K562 (cell line): ENCODE measurements around the gene STOM. TPM values are rescaled to one million over a fixed set of nuclear protein-coding genes. Genes with fewer than 3 reads are reported as not detected.

Experiments
- ATAC-seq: fragments of 200-7000 bp; cut with Tn5 transposase; 3 replicates; pipeline ENCODE4 v1.9.1; 2020; ENCODE audit warnings: moderate library complexity
- BruUV-seq: library from RNA; stranded (reverse); fragments of 400-500 nt; replicated peaks from 2 replicates; lab custom pipeline; 2021; lab: Mats Ljungman, UMichigan
- CTCF ChIA-PET: fragments of 300-600 bp; formaldehyde crosslinking; extraction: SDS; loops from one replicate; lab custom pipeline; 2021; ENCODE audit warnings: low intra/inter-chr PET ratio; lab: Yijun Ruan, JAX
- POLR2A ChIA-PET: fragments of 300-600, 350-650 bp; sonication (Branson Sonifier 250); formaldehyde crosslinking; extraction: SDS; loops from one replicate; lab custom pipeline; 2021; ENCODE audit warnings: antibody characterized with exemption, inconsistent platforms; lab: Yijun Ruan, JAX
- DNase-seq, 4 experiments: peaks; one replicate each; pipeline versions ENCODE4 v3.0.0 to v3.0.0-alpha.2; 2011 to 2018; ENCODE audit warnings: low spot score in 3 of 4, mixed read lengths in 3 of 4; ENCODE audit errors: extremely low read depth in 1 of 4
- FAIRE-seq: peaks from 2 replicates; lab custom pipeline; 2011; peaks lifted over from hg19 to GRCh38; lab: Jason Lieb, UNC
- H2AFZ ChIP-seq: 2 replicates; pipeline ENCODE4 v1.6.0; 2011; ENCODE audit warnings: low read depth, low read length, control low read depth, inconsistent platforms
- H3K27ac ChIP-seq: fragments of 200-600 bp; 3 replicates; pipeline ENCODE4 v1.8.0; 2011; ENCODE audit warnings: low read depth, mild to moderate bottlenecking, control low read depth, inconsistent platforms, low read length, moderate library complexity, mixed read lengths; ENCODE audit errors: extremely low read depth
- H3K27me3 ChIP-seq, 2 experiments: fragments of 300-600 bp in 1 of 2; 2 replicates in 1 of 2; 3 replicates in 1 of 2; pipeline versions ENCODE4 v1.6.0 to v1.8.0; 2011; ENCODE audit warnings: inconsistent platforms in 2 of 2, low read length in 2 of 2, mild to moderate bottlenecking in 1 of 2, mixed read lengths in 1 of 2, moderate library complexity in 1 of 2; ENCODE audit not compliant: control insufficient read depth in 2 of 2, insufficient read depth in 2 of 2
- H3K36me3 ChIP-seq: fragments of 300-600 bp; 3 replicates; pipeline ENCODE4 v1.8.0; 2011; ENCODE audit warnings: mild to moderate bottlenecking, low read length, inconsistent platforms; ENCODE audit not compliant: control insufficient read depth, insufficient read depth
- H3K4me1 ChIP-seq, 2 experiments: fragments of 200-600 bp in 1 of 2; replicated peaks in 1 of 2; 2 replicates in 1 of 2; 3 replicates in 1 of 2; pipeline versions ENCODE4 v1.5.1 to v1.8.0; 2011; ENCODE audit warnings: inconsistent platforms in 2 of 2, low read length in 2 of 2, mild to moderate bottlenecking in 1 of 2, mixed read lengths in 1 of 2, moderate library complexity in 1 of 2; ENCODE audit not compliant: control insufficient read depth in 2 of 2, insufficient read depth in 2 of 2
- H3K4me2 ChIP-seq: 2 replicates; pipeline ENCODE4 v1.6.1; 2011; ENCODE audit warnings: low read length, control low read depth, inconsistent platforms, mixed read lengths; ENCODE audit not compliant: insufficient read depth
- H3K4me3 ChIP-seq: fragments of 200-600 bp; sonication (generic), shearing (Covaris generic); 2 replicates; pipeline ENCODE4 v1.5.1; 2016; ENCODE audit warnings: control low read depth, inconsistent platforms
- H3K79me2 ChIP-seq: fragments of 200-600 bp; 3 replicates; pipeline ENCODE4 v1.8.0; 2011; ENCODE audit warnings: low read length, inconsistent platforms; ENCODE audit not compliant: control insufficient read depth, insufficient read depth
- H3K9ac ChIP-seq, 2 experiments: 2 replicates each; pipeline versions ENCODE4 v1.6.0 to v1.6.1; 2011; ENCODE audit warnings: low read depth in 2 of 2, low read length in 2 of 2, control low read depth in 1 of 2, inconsistent platforms in 1 of 2, mild to moderate bottlenecking in 1 of 2, mixed read lengths in 1 of 2; ENCODE audit not compliant: insufficient read depth in 1 of 2
- H3K9me1 ChIP-seq: one replicate; pipeline ENCODE4 v1.6.0; 2011; ENCODE audit warnings: inconsistent platforms, mild to moderate bottlenecking, low read length, moderate library complexity; ENCODE audit not compliant: control insufficient read depth, insufficient read depth
- H3K9me3 ChIP-seq: replicated peaks from 2 replicates; pipeline ENCODE4 v1.5.1; 2011; ENCODE audit warnings: low read depth, low read length, inconsistent platforms; ENCODE audit not compliant: control insufficient read depth, insufficient read depth
- H4K20me1 ChIP-seq: replicated peaks from 2 replicates; pipeline ENCODE4 v1.6.1; 2011; ENCODE audit warnings: low read length, inconsistent platforms, mixed read lengths; ENCODE audit not compliant: control insufficient read depth, insufficient read depth
- ERF ChIP-seq: fragments of 450-650 bp; formaldehyde crosslinking; IDR thresholded peaks from 2 replicates; pipeline ENCODE4 v1.4.0; 2020; ENCODE audit warnings: mild to moderate bottlenecking, mixed read lengths
- RBM17 ChIP-seq: fragments of 200-400 bp; formaldehyde crosslinking; IDR thresholded peaks from 2 replicates; pipeline ENCODE4 v1.6.1; 2017; ENCODE audit warnings: low read depth, mild to moderate bottlenecking, low read length, borderline replicate concordance
- SIX5 ChIP-seq, 2 experiments: IDR thresholded peaks; 2 replicates each; pipeline ENCODE4 v1.6.1; 2011; ENCODE audit warnings: low read length in 2 of 2, borderline replicate concordance in 1 of 2, low read depth in 1 of 2, mild to moderate bottlenecking in 1 of 2, moderate library complexity in 1 of 2; ENCODE audit not compliant: insufficient read depth in 1 of 2
- TARDBP ChIP-seq: fragments of 450-650 bp; IDR thresholded peaks from 2 replicates; pipeline ENCODE4 v1.6.1; 2016
- YY1 ChIP-seq, 3 experiments: IDR thresholded peaks; 2 replicates each; pipeline ENCODE4 v1.6.1; 2011; ENCODE audit warnings: low read length in 2 of 3, mild to moderate bottlenecking in 2 of 3, moderate library complexity in 2 of 3, borderline replicate concordance in 1 of 3, control low read depth in 1 of 3, low read depth in 1 of 3; ENCODE audit not compliant: insufficient read depth in 3 of 3, insufficient replicate concordance in 2 of 3, control insufficient read depth in 1 of 3, insufficient read length in 1 of 3; ENCODE audit errors: extremely low read depth in 1 of 3
- ZNF232 ChIP-seq: sonication (generic); formaldehyde crosslinking; IDR thresholded peaks from 2 replicates; pipeline ENCODE4 v1.8.0; 2022; ENCODE audit warnings: mild to moderate bottlenecking, missing genetic modification reagents
- ZNF668 ChIP-seq: fragments of 250-450 bp; sonication (Bioruptor Pico); IDR thresholded peaks from 2 replicates; pipeline ENCODE4 v1.8.0; 2022; ENCODE audit warnings: mild to moderate bottlenecking, inconsistent platforms
- ZNF778 ChIP-seq: fragments of 450-650 bp; formaldehyde crosslinking; IDR thresholded peaks from 2 replicates; pipeline ENCODE4 v1.4.0; 2020; ENCODE audit warnings: mild to moderate bottlenecking, moderate library complexity
- ZZZ3 ChIP-seq: fragments of 450-650 bp; IDR thresholded peaks from 2 replicates; pipeline ENCODE4 v1.6.1; 2016; ENCODE audit warnings: antibody characterized with exemption, mild to moderate bottlenecking, moderate library complexity
- WGBS: fragments of 100-300 bp; shearing (Covaris generic); methylation state at CpG from one replicate; pipeline ENCODE4 v1.1.6; 2016; ENCODE audit warnings: low coverage, mixed read lengths; ENCODE audit not compliant: insufficient coverage; ENCODE audit errors: missing lambda C conversion rate; 5-methylcytosine and 5-hydroxymethylcytosine counted together
- in situ Hi-C: fragments of 300-500 bp; cut with MboI; formaldehyde crosslinking; loops from 4 replicates; pipeline ENCODE4 v1.15.0; 2018; ENCODE audit warnings: inconsistent platforms, mixed read lengths
- intact Hi-C: fragments of 100-400 bp; cut with micrococcal nuclease; formaldehyde crosslinking; loops from 2 replicates; pipeline ENCODE4 v1.14.2; 2022
- polyA plus RNA-seq, 8 experiments: library from polyadenylated mRNA; depleted of rRNA in 4 of 8; stranded (reverse) in 5 of 8; unstranded in 3 of 8; fragments of >200 nt; fragmentation: Nextera tagmentation in 2 of 8; fragmentation: Illumina TruSeq in 1 of 8; extraction: Ambion mirVana in 2 of 8; extraction: Trizol in 1 of 8; gene quantifications; 2 replicates each; pipeline versions ENCODE4 v1.2.1 to v1.2.3, GENCODE V29; 2011 to 2014; ENCODE audit warnings: inconsistent platforms in 1 of 8, missing spikeins in 1 of 8
- total RNA-seq, 7 experiments: library from RNA; depleted of rRNA in 6 of 7; stranded (reverse); fragments of >200 nt in 6 of 7; fragmentation: Illumina TruSeq in 2 of 7; extraction: Trizol in 2 of 7; gene quantifications; 2 replicates each; pipeline versions ENCODE4 v1.2.1 to v1.2.3, GENCODE V29; 2011 to 2021; ENCODE audit warnings: low replicate concordance in 1 of 7

STOM gene
- total and polyA plus RNA-seq, 9 of the 15 experiments (the other 6 are each of a cell fraction or from before 2014, with no cell fraction given), result 23.2 to 140 (median 43.9) TPM

DNA sequence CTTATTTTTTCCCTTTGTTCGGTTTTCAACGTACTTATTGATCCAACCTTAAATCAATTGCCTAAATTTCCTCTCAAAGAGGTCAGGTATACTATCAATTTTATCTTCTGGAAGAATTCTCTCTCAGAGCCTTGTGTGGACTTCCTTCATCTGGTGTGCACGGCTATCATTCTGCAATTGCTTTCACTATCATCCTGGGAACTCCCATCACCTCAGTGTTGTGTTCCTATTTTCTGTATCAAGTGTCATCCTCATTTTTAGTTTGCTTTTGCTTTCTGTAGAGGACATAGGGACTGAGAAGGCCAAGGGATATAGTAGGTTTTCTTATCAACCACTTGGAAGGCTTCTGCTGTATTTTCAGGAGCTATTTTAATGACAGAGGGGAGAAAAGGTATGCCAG is 11.3 kb downstream of the STOM start:
- no peaks in the 10 kb centered on the region for H3K27me3 ChIP-seq
- no peaks in the 10 kb centered on the region for H4K20me1 ChIP-seq
- ATAC-seq (peak; percentile 31; the same call in 2 of the 3 replicates), FAIRE-seq (no peak), DNase-seq (no peak)
- peaks cover 23% of the 10 kb centered on the region; the same call in 2 of the 3 replicates for H3K36me3 ChIP-seq
- H3K4me1 ChIP-seq, result no peaks in the 10 kb centered on the region
- H3K9me1 ChIP-seq, result no peaks in the 10 kb centered on the region
- ChIA-PET CTCF (no interaction called here), POLR2A (interaction anchor here (0.6 to 1.5 kb wide), 6 partner anchors 8 to 20 kb away, joined by 3 to 9 read pairs (median 4); no protein-coding TSS in a partner anchor)
- no peak overlapping the region for H3K27ac ChIP-seq
- 74% methylated on average over 3 of the region's 3 CpGs for WGBS
- no peak overlapping the region for H2AFZ ChIP-seq
- no TSS peak for BruUV-seq
- H3K9me3 ChIP-seq, result no peaks in the 10 kb centered on the region
- H3K79me2 ChIP-seq, result peaks cover 6% of the 10 kb centered on the region; the same call in 1 of the 3 replicates
- intact Hi-C loops, result no loop called here
- no peak overlapping the region for H3K4me3 ChIP-seq
- H3K9ac ChIP-seq, result no peak overlapping the region
- TF ChIP-seq TARDBP (no peak), RBM17 (no peak), ZNF778 (CRISPR knock-in tag) (no peak), ZNF232 (CRISPR knock-in tag) (no peak), ERF (CRISPR knock-in tag) (no peak), ZNF668 (CRISPR knock-in tag) (no peak), SIX5 (IDR thresholded peaks at IDR 0.05; ENCODE audit: borderline replicate concordance in 1 of 2, insufficient read depth in 1 of 2, low read depth in 1 of 2, low read length in 2 of 2) (no peak), ZZZ3 (no peak), YY1 (IDR thresholded peaks at IDR 0.05; ENCODE audit: borderline replicate concordance in 1 of 3, control insufficient read depth in 1 of 3, extremely low read depth in 1 of 3, insufficient read depth in 3 of 3, insufficient read length in 1 of 3, insufficient replicate concordance in 2 of 3, low read depth in 1 of 3, low read length in 2 of 3) (no peak)
- in situ Hi-C loops, result no loop called here
- no peak overlapping the region for H3K4me2 ChIP-seq
